Vagina (tissue), 2 donors: ENCODE measurements around the gene TOR1AIP2. TPM values are rescaled to one million over a fixed set of nuclear protein-coding genes. Genes with fewer than 3 reads are reported as not detected.

Experiments used
- DNase-seq, 2 donors: peaks; one replicate each; pipeline ENCODE4 v3.0.0-alpha.2; 2017; ENCODE audit errors: extremely low spot score in 2 of 2
- H3K27ac ChIP-seq: fragments of 200-600 bp; sonication (generic); one replicate; pipeline ENCODE4 v1.5.1; 2019
- H3K27me3 ChIP-seq: fragments of 200-600 bp; sonication (generic); one replicate; pipeline ENCODE4 v1.5.1; 2019
- H3K36me3 ChIP-seq, 2 donors: fragments of 200-600 bp; sonication (generic); one replicate each; pipeline ENCODE4 v1.5.1; 2017 to 2019
- H3K4me1 ChIP-seq: fragments of 200-600 bp; sonication (generic); one replicate; pipeline ENCODE4 v1.5.1; 2019
- H3K4me3 ChIP-seq, 2 donors: fragments of 200-600 bp; sonication (generic); 1 replicate in 1 of 2; 2 replicates in 1 of 2; pipeline ENCODE4 v1.5.1; 2016 to 2019
- H3K9me3 ChIP-seq: fragments of 200-600 bp; sonication (generic); one replicate; pipeline ENCODE4 v1.5.1; 2019
- CTCF ChIP-seq, 3 experiments: fragments of 450-650 bp in 2 of 3; fragments of 200-600 bp in 1 of 3; sonication (generic) in 1 of 3; IDR thresholded peaks; one replicate each; pipeline ENCODE4 v1.5.1; 2017 to 2019; ENCODE audit warnings: antibody characterized with exemption in 3 of 3, mild to moderate bottlenecking in 2 of 3, moderate library complexity in 2 of 3
- POLR2A ChIP-seq, 2 donors: fragments of 450-650 bp; IDR thresholded peaks; one replicate each; pipeline ENCODE4 v1.6.1; 2017; ENCODE audit warnings: antibody characterized with exemption in 2 of 2, mild to moderate bottlenecking in 2 of 2, moderate library complexity in 2 of 2
- POLR2AphosphoS5 ChIP-seq, 2 donors: sonication (generic); formaldehyde crosslinking; IDR thresholded peaks; one replicate each; pipeline ENCODE4 v1.9.0; 2017; ENCODE audit warnings: antibody characterized with exemption in 2 of 2, mild to moderate bottlenecking in 2 of 2, low read depth in 1 of 2; ENCODE audit not compliant: insufficient read depth in 1 of 2
- intact Hi-C: fragments of 100-400 bp; cut with DNase I; formaldehyde crosslinking; loops from one replicate; pipeline ENCODE4 v1.15.1; 2023
- total RNA-seq: library from RNA; depleted of rRNA; stranded (reverse); fragments of >200 nt; gene quantifications from one replicate; pipeline ENCODE4 v1.2.3, GENCODE V29; 2016

Gene TOR1AIP2
- total RNA-seq, 1 donor from 2014 or later, result 53.8 TPM

DNA sequence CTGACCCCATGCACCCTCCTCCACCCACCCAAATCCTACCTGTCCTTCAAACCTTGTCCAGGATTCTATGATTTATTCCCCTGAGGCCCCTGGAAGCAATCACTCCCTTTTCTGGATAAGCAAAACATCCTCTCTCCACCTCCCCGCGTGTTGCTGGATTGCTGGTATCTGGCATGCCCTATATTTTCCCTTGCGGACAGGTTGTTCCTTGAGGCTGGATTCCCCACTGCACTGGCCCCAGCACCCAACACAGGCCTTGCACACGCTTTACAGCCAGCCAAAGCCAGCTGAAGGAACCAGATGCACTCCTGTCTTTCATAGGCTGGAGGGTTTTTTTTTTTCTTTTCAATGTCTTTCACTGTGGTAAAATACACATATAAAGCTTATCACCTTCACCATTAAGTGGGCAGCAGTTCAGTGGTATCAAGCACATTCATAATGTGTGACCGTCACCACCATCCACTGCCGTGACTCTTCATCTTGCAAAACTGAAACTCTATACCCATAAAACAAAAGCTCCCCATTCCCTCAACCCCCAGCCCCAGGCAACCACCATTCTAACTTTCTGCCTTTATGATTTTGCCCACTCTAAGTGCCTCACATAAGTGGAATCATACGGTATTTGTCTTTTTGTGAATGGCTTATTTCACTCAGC is 50.9 kb downstream of the TOR1AIP2 start:
- H3K27ac ChIP-seq, result no peak overlapping the region
- no peaks in the 10 kb centered on the region for H3K27me3 ChIP-seq
- no peak for TF ChIP-seq POLR2A (IDR thresholded peaks at IDR 0.05)
- TF ChIP-seq POLR2AphosphoS5 (IDR thresholded peaks at IDR 0.05; ENCODE audit: insufficient read depth in 1 of 2, low read depth in 1 of 2), result no peak
- no peak for TF ChIP-seq CTCF (IDR thresholded peaks at IDR 0.05)
- H3K4me1 ChIP-seq, result no peaks in the 10 kb centered on the region
- no peak overlapping the region for H3K4me3 ChIP-seq
- H3K9me3 ChIP-seq, result no peaks in the 10 kb centered on the region
- peak in 1 of 2 donors; percentile 34 for DNase-seq
- intact Hi-C loops, result no loop called here
- H3K36me3 ChIP-seq, result no peaks in the 10 kb centered on the region

- Histone ChIP-seq H3K9me3 (no peaks in the 10 kb centered on the region), H3K4me3 (no peak overlapping the region), H3K36me3 (no peaks in the 10 kb centered on the region), H3K4me1 (no peaks in the 10 kb centered on the region), H3K27me3 (no peaks in the 10 kb centered on the region), H3K27ac (no peak overlapping the region)
- intact Hi-C loops, result no loop called here
- peak in 1 of 2 donors; percentile 79 for DNase-seq
- TF ChIP-seq POLR2AphosphoS5 (IDR thresholded peaks at IDR 0.05; ENCODE audit: insufficient read depth in 1 of 2, low read depth in 1 of 2) (no peak), POLR2A (IDR thresholded peaks at IDR 0.05) (no peak), CTCF (IDR thresholded peaks at IDR 0.05) (no peak)
Measured at GRCh38 chr1:179825798-179826460, 51.7 kb downstream of the TOR1AIP2 start.

DNA sequence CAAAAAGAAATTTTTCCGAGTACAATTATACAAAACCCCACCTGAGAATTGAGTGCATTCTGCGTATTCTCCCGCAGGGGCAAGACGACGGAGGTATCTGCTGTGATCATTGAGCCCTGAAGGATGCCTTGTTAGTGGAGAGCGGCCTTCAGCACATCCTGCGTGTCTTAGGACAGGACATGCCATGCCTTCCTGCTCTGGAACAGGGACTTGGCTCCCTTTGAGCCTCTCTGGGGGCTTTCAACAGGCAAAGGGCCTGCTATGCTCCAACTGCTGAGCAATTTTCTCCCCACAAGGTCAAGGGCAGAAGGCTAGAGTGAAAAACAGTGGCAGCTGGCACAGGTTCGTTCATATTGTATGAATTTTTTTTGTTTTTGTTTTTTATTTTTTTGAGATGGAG is 52.4 kb downstream of the TOR1AIP2 start:
- Histone ChIP-seq H3K4me3 (no peak overlapping the region), H3K27ac (no peak overlapping the region), H3K36me3 (no peaks in the 10 kb centered on the region), H3K27me3 (no peaks in the 10 kb centered on the region), H3K4me1 (no peaks in the 10 kb centered on the region), H3K9me3 (no peaks in the 10 kb centered on the region)
- intact Hi-C loops, result no loop called here
- TF ChIP-seq CTCF (IDR thresholded peaks at IDR 0.05) (no peak), POLR2AphosphoS5 (IDR thresholded peaks at IDR 0.05; ENCODE audit: insufficient read depth in 1 of 2, low read depth in 1 of 2) (no peak), POLR2A (IDR thresholded peaks at IDR 0.05) (no peak)
- DNase-seq, result peak in 1 of 2 donors; percentile 22

DNA sequence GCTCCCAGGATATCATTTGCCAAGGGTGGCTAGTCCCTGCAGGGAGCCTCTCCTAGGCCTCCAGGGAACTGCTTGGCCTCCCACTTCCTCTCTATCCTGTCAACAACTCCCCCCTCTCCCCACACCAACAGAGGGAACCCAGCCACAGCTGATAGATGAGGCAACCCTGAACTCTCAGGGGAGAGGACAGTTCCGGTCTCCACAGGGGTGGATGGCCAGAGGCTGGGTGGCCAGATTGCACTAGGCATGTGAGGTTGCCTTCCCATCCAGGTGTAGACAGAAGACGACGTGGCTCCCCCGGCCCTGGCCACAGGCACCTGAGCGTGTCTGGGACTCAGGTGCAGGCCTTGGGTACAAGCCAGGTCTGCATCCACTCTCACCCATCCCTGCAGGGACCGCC is 53.3 kb downstream of the TOR1AIP2 start:
- no peaks in the 10 kb centered on the region for H3K4me1 ChIP-seq
- no peak overlapping the region for H3K27ac ChIP-seq
- H3K36me3 ChIP-seq, result no peaks in the 10 kb centered on the region
- no peak overlapping the region for H3K4me3 ChIP-seq
- intact Hi-C loops, result no loop called here
- H3K27me3 ChIP-seq, result no peaks in the 10 kb centered on the region
- no peak for TF ChIP-seq POLR2AphosphoS5 (IDR thresholded peaks at IDR 0.05; ENCODE audit: insufficient read depth in 1 of 2, low read depth in 1 of 2)
- no peak for TF ChIP-seq CTCF (IDR thresholded peaks at IDR 0.05)
- TF ChIP-seq POLR2A (IDR thresholded peaks at IDR 0.05), result no peak
- DNase-seq, result peak in 1 of 2 donors; percentile 32
- no peaks in the 10 kb centered on the region for H3K9me3 ChIP-seq

DNA sequence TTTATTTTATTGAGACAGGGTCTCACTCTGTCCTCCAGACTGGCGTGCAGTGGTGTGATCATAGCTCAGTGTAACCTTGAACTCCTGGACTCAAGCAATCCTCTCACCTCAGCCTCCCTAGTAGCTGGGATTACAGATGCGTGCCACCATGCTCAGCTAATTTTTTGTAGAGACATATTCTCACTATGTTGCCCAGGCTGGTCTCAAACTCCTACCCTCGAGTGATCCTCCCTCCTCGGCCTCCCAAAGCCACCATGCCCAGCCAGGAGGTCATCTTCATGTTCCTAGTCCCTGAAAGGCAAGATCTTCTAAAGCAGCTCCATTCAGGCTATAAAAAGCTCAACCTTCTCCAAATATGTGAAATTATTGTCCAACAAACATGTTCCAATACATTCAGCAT is 53.9 kb downstream of the TOR1AIP2 start:
- peak; percentile 2 to 54 for DNase-seq
- intact Hi-C loops, result no loop called here

More for the DNA sequence above, 53.9 kb downstream of the TOR1AIP2 start:
- Histone ChIP-seq H3K27ac (no peak overlapping the region), H3K36me3 (no peaks in the 10 kb centered on the region), H3K27me3 (no peaks in the 10 kb centered on the region), H3K4me1 (peaks cover 2% of the 10 kb centered on the region), H3K9me3 (no peaks in the 10 kb centered on the region), H3K4me3 (no peak overlapping the region)
- TF ChIP-seq POLR2A (IDR thresholded peaks at IDR 0.05) (no peak), POLR2AphosphoS5 (IDR thresholded peaks at IDR 0.05; ENCODE audit: insufficient read depth in 1 of 2, low read depth in 1 of 2) (no peak), CTCF (IDR thresholded peaks at IDR 0.05) (no peak)
